ENCODE results near the gene MXD1.

DNA sequence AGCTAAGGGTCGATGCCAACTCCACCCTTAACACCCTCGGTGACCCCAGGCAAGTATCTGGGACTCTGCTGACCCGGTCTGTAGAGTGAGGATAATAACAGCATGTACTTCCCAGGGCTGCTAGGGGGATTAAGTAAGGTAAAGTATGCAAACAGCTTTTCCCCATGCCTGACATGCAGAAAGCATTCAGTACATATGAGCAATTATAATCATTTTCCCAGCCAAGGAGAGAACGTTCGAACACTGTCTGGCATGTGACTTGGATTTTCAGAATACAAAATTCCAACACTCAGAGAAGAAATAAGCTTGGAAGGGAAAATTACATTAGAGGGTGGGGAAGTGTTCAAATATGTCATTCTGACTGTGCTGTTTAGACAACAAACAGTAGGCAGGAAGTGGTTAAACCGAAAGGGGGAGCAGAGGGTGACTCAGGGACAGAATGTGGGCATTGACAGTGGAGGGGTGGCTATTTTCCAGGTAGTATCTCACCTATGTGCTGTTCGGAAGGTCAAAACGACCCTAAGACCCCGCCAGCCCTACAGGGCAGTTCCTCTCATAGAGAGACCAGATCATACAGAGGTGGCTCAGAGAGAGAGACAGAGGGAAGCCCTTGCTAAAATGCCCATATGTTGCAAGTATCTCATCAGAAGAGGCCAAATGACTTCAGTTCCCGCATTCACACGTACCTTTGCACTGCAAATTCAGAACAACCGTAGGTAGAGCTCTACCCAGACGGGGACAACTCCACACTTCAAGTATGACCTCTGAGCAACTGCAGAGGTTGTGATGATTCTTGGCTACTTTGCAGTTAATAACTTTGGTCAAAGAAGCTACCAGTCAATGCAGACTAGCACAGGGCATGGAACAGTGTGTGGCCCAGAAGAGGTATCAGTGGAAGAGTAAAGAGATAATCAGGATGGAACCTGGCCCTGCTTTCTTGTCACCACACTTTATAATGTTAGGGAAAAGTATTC lies 31.7 kb downstream of the MXD1 start:
- TF ChIP-seq, protein P1, sequence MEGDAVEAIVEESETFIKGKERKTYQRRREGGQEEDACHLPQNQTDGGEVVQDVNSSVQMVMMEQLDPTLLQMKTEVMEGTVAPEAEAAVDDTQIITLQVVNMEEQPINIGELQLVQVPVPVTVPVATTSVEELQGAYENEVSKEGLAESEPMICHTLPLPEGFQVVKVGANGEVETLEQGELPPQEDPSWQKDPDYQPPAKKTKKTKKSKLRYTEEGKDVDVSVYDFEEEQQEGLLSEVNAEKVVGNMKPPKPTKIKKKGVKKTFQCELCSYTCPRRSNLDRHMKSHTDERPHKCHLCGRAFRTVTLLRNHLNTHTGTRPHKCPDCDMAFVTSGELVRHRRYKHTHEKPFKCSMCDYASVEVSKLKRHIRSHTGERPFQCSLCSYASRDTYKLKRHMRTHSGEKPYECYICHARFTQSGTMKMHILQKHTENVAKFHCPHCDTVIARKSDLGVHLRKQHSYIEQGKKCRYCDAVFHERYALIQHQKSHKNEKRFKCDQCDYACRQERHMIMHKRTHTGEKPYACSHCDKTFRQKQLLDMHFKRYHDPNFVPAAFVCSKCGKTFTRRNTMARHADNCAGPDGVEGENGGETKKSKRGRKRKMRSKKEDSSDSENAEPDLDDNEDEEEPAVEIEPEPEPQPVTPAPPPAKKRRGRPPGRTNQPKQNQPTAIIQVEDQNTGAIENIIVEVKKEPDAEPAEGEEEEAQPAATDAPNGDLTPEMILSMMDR (IDR thresholded peaks at IDR 0.05; ENCODE audit: low read length) = no peak
- TF ChIP-seq EZH2phosphoT487 (IDR thresholded peaks at IDR 0.05; ENCODE audit: low read length) (no peak), EZH2 (optimal IDR thresholded peaks at IDR 0.05; ENCODE audit: low read depth, low read length) (no peak)

Data from MM.1S (cell line).